Airway epithelial cell (primary cell): ENCODE measurements around the gene ERVFRD-1. TPM values are rescaled to one million over a fixed set of nuclear protein-coding genes. Genes with fewer than 3 reads are reported as not detected.

ENCODE experiments used
- total RNA-seq: library from RNA; depleted of rRNA; stranded (reverse); fragments of >200 nt; gene quantifications from 2 replicates; pipeline ENCODE4 v1.2.3, GENCODE V29; 2015

The ERVFRD-1 gene
- total RNA-seq: not detected in 2 replicates

DNA sequence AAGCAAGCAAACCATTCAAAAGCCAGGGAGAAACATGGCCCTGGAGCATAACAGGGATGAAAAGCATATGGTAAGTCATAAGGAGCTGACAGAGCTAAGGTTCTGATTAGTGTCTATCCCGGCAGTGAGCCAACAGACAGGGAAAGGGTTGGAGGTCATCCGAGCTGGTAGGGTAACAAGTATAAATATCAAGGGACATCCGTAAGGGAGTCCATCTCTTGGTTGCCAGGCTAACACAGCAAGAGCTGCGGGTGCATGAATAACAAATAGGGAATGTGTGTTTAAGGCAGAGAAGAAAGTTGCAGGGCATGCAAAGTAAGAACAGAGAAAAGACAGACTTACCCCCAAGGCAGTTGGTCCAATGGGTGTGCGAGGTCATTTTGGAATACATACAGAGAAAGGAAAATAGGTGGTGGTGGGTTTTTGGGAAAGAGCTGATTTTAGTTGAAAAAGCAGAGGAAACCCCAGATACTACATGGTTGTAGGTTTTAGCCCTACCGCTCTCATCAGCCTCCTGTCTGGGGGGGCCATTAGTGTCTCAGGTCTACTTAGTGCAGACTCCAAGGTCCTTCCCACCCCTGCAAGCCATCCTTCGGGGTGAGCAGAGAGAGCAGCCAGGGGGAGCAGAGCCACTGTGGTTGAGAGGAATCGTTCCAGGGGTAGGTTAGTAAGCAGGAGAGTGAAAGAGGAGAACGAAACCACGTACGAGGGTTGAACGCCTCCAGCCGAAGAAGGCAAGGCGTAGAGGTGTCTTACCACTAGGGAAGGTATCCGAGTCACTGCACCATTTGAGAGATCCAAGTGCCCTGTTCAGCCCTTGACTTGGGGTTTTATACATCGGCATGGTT lies at the start of gene ERVFRD-1:
ERVFRD-1 (minus strand) TSS at position 805 of the 848 bp plus-strand sequence. CDS start 6,415 bp downstream, outside the sequence.

GRCh38 chr6:11093626-11094410 lies 17.7 kb downstream of the ERVFRD-1 start, which contains the start of gene SMIM13:
Gene SMIM13, plus strand, starts transcription at chr6:11093834. Its CDS starts 480 bp downstream, at chr6:11094314.

Other genes starting within 250 kb of the ERVFRD-1 start
- not detected in 2 replicates for gene GCM2, start 229.7 kb downstream of the ERVFRD-1 start, total RNA-seq
- 0.33 and 0.35 TPM in 2 replicates for gene SYCP2L, start 224.7 kb downstream of the ERVFRD-1 start, total RNA-seq
- under 0.01 TPM in 1 of 2 replicates, not detected in the other for gene ELOVL2, start 67.4 kb downstream of the ERVFRD-1 start, total RNA-seq
- gene SMIM13, start 17.9 kb downstream of the ERVFRD-1 start, total RNA-seq: 6.0 and 8.7 TPM in 2 replicates
- gene NEDD9, start 120.9 kb upstream of the ERVFRD-1 start, total RNA-seq: 6.5 and 9.5 TPM in 2 replicates